Transverse colon (tissue), 3 donors: ENCODE measurements around the gene HOXB9.

ENCODE experiments used
- CTCF ChIP-seq, 5 experiments: fragments of 200-600 bp in 3 of 5; fragments of 450-650 bp in 2 of 5; sonication (generic) in 3 of 5; IDR thresholded peaks; 1 replicate in 2 of 5; 2 replicates in 3 of 5; pipeline ENCODE4 v1.5.1; 2016 to 2017; ENCODE audit warnings: antibody characterized with exemption in 5 of 5, inconsistent platforms in 3 of 5, mild to moderate bottlenecking in 2 of 5, moderate library complexity in 1 of 5
- POLR2A ChIP-seq: fragments of 450-650 bp; IDR thresholded peaks from one replicate; pipeline ENCODE4 v1.6.1; 2016; ENCODE audit warnings: antibody characterized with exemption, mild to moderate bottlenecking, moderate library complexity

- TF ChIP-seq POLR2A = no peak
- no peak for TF ChIP-seq CTCF (IDR thresholded peaks at IDR 0.05)
Observed at GRCh38 chr17:48641541-48642058, 15.4 kb upstream of the HOXB9 start.
